ENCODE results near the gene IPPK. TPM values are rescaled to one million over a fixed set of nuclear protein-coding genes. Genes with fewer than 3 reads are reported as not detected.
A peak's percentile ranks its signal among the peaks of the same experiment; 100 is the strongest.

IPPK gene
- total and polyA plus RNA-seq, 10 donors = 6.1 to 14.6 (median 11.5) TPM

GRCh38 chr9:92647671-92648473 lies 22.1 kb downstream of the IPPK start:
- Histone ChIP-seq H3K36me3 (peaks cover 9 to 100% (median 85%) of the 10 kb centered on the region in 6 donors), H3K9me3 (peaks cover 0 to 18% (median 14%) of the 10 kb centered on the region in 8 donors), H3K4me1 (no peaks in the 10 kb centered on the region), H3K4me3 (no peak overlapping the region), H3K27ac (no peak overlapping the region), H3K27me3 (replicated peaks in 1 of 7) (no peaks in the 10 kb centered on the region)
- no peak for TF ChIP-seq CTCF (IDR thresholded peaks at IDR 0.05 in 8 of 11, conservative IDR thresholded peaks at IDR 0.05 in 3 of 11)
- no peak for TF ChIP-seq POLR2A (IDR thresholded peaks at IDR 0.05)
- TF ChIP-seq POLR2AphosphoS5 (IDR thresholded peaks at IDR 0.05) = no peak
- 91 to 97% (median 94%) methylated on average over 11 of the region's 11 CpGs for WGBS, 5 donors
- intact Hi-C loops (cut with DNase I; ENCODE audit: low total_unique reads) = no loop called here
- peak; percentile 31 for DNase-seq

GRCh38 chr9:92645041-92645440 lies 24.9 kb downstream of the IPPK start:
- no peaks in the 10 kb centered on the region for H3K4me1 ChIP-seq
- no peak overlapping the region for H3K4me3 ChIP-seq
- TF ChIP-seq POLR2A (IDR thresholded peaks at IDR 0.05) = no peak
- no peak for TF ChIP-seq POLR2AphosphoS5 (IDR thresholded peaks at IDR 0.05)
- TF ChIP-seq CTCF (IDR thresholded peaks at IDR 0.05 in 8 of 11, conservative IDR thresholded peaks at IDR 0.05 in 3 of 11) = no peak
- H3K27ac ChIP-seq = no peak overlapping the region
- DNase-seq = peak; percentile 30
- intact Hi-C loops (cut with DNase I; ENCODE audit: low total_unique reads) = no loop called here
- no peaks in the 10 kb centered on the region for H3K27me3 ChIP-seq (replicated peaks in 1 of 7)
- WGBS, 5 donors = 93 to 98% (median 95%) methylated on average over 4 of the region's 4 CpGs
- peaks cover 13 to 100% (median 92%) of the 10 kb centered on the region in 6 donors for H3K36me3 ChIP-seq
- H3K9me3 ChIP-seq = peaks cover 0 to 18% (median 14%) of the 10 kb centered on the region in 8 donors

- no peak overlapping the region for H3K4me3 ChIP-seq
- H3K27ac ChIP-seq = no peak overlapping the region
- 89 to 100% (median 95%) methylated on average over 7 of the region's 7 CpGs for WGBS, 5 donors
- H3K27me3 ChIP-seq (replicated peaks in 1 of 7) = no peaks in the 10 kb centered on the region
- no peaks in the 10 kb centered on the region for H3K4me1 ChIP-seq
- intact Hi-C loops (cut with DNase I; ENCODE audit: low total_unique reads) = no loop called here
- TF ChIP-seq POLR2A (IDR thresholded peaks at IDR 0.05) (no peak), POLR2AphosphoS5 (IDR thresholded peaks at IDR 0.05) (no peak), CTCF (IDR thresholded peaks at IDR 0.05 in 8 of 11, conservative IDR thresholded peaks at IDR 0.05 in 3 of 11) (no peak)
- peaks cover 0 to 18% (median 14%) of the 10 kb centered on the region in 8 donors for H3K9me3 ChIP-seq
- DNase-seq = no peak
- H3K36me3 ChIP-seq = peaks cover 13 to 100% (median 97%) of the 10 kb centered on the region in 6 donors
Observed at GRCh38 chr9:92644278-92644677, 25.7 kb downstream of the IPPK start.

GRCh38 chr9:92642564-92642963 lies 27.4 kb downstream of the IPPK start:
- DNase-seq = peak; percentile 43
- TF ChIP-seq CTCF (IDR thresholded peaks at IDR 0.05 in 8 of 11, conservative IDR thresholded peaks at IDR 0.05 in 3 of 11) (no peak), POLR2AphosphoS5 (IDR thresholded peaks at IDR 0.05) (no peak), POLR2A (IDR thresholded peaks at IDR 0.05) (no peak)
- Histone ChIP-seq H3K4me3 (no peak overlapping the region), H3K27me3 (replicated peaks in 1 of 7) (no peaks in the 10 kb centered on the region), H3K27ac (no peak overlapping the region), H3K9me3 (peaks cover 0 to 18% (median 14%) of the 10 kb centered on the region in 8 donors), H3K4me1 (no peaks in the 10 kb centered on the region), H3K36me3 (peaks cover 8 to 100% (median 98%) of the 10 kb centered on the region in 6 donors)
- intact Hi-C loops (cut with DNase I; ENCODE audit: low total_unique reads) = no loop called here
- 94 to 97% (median 95%) methylated on average over 7 of the region's 7 CpGs for WGBS, 5 donors
